ENCODE data around the gene ZNF668. TPM values are rescaled to one million over a fixed set of nuclear protein-coding genes. Genes with fewer than 3 reads are reported as not detected.

ZNF668 gene
- total and polyA plus RNA-seq, 10 donors, result 6.2 to 12.5 (median 9.1) TPM

- WGBS, 5 donors, result 54 to 86% (median 74%) methylated on average over 2 of the region's 2 CpGs
These were observed 21.9 kb downstream of the ZNF668 start for GRCh38 chr16:31052114-31052513.

GRCh38 chr16:31050280-31051030 lies 23.6 kb downstream of the ZNF668 start:
- H3K4me3 ChIP-seq, result no peak overlapping the region
- no peak overlapping the region for H3K27ac ChIP-seq
- WGBS, 5 donors, result 86 to 93% (median 88%) methylated on average over 10 of the region's 10 CpGs
- DNase-seq, result no peak
- H3K27me3 ChIP-seq (replicated peaks in 1 of 7), result no peaks in the 10 kb centered on the region
- H3K9me3 ChIP-seq, result no peaks in the 10 kb centered on the region
- TF ChIP-seq POLR2A (IDR thresholded peaks at IDR 0.05), result no peak
- TF ChIP-seq, protein P1, sequence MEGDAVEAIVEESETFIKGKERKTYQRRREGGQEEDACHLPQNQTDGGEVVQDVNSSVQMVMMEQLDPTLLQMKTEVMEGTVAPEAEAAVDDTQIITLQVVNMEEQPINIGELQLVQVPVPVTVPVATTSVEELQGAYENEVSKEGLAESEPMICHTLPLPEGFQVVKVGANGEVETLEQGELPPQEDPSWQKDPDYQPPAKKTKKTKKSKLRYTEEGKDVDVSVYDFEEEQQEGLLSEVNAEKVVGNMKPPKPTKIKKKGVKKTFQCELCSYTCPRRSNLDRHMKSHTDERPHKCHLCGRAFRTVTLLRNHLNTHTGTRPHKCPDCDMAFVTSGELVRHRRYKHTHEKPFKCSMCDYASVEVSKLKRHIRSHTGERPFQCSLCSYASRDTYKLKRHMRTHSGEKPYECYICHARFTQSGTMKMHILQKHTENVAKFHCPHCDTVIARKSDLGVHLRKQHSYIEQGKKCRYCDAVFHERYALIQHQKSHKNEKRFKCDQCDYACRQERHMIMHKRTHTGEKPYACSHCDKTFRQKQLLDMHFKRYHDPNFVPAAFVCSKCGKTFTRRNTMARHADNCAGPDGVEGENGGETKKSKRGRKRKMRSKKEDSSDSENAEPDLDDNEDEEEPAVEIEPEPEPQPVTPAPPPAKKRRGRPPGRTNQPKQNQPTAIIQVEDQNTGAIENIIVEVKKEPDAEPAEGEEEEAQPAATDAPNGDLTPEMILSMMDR (IDR thresholded peaks at IDR 0.05 in 8 of 11, conservative IDR thresholded peaks at IDR 0.05 in 3 of 11), result no peak
- TF ChIP-seq POLR2AphosphoS5 (IDR thresholded peaks at IDR 0.05), result no peak
- H3K36me3 ChIP-seq, result no peaks in the 10 kb centered on the region
- intact Hi-C loops (cut with DNase I; ENCODE audit: low total_unique reads), result no loop called here
- H3K4me1 ChIP-seq, result peaks cover 0 to 7% (median 0%) of the 10 kb centered on the region in 6 donors

More at GRCh38 chr16:31052114-31052513, 21.9 kb downstream of the ZNF668 start:
- Histone ChIP-seq H3K27me3 (replicated peaks in 1 of 7) (no peaks in the 10 kb centered on the region), H3K4me1 (peaks cover 0 to 7% (median 0%) of the 10 kb centered on the region in 6 donors), H3K9me3 (no peaks in the 10 kb centered on the region), H3K36me3 (no peaks in the 10 kb centered on the region), H3K4me3 (no peak overlapping the region), H3K27ac (no peak overlapping the region)
- TF ChIP-seq, protein P1 (IDR thresholded peaks at IDR 0.05 in 8 of 11, conservative IDR thresholded peaks at IDR 0.05 in 3 of 11), result no peak
- no peak for TF ChIP-seq POLR2AphosphoS5 (IDR thresholded peaks at IDR 0.05)
- no peak for TF ChIP-seq POLR2A (IDR thresholded peaks at IDR 0.05)
- DNase-seq, result no peak
- intact Hi-C loops (cut with DNase I; ENCODE audit: low total_unique reads), result no loop called here

GRCh38 chr16:31043898-31044481 lies 30.1 kb downstream of the ZNF668 start:
- H3K4me3 ChIP-seq, result no peak overlapping the region
- TF ChIP-seq POLR2AphosphoS5 (IDR thresholded peaks at IDR 0.05) (no peak), POLR2A (IDR thresholded peaks at IDR 0.05) (no peak)
- TF ChIP-seq, protein P1 (IDR thresholded peaks at IDR 0.05 in 8 of 11, conservative IDR thresholded peaks at IDR 0.05 in 3 of 11), result no peak
- peaks cover 0 to 55% (median 38%) of the 10 kb centered on the region in 6 donors for H3K36me3 ChIP-seq
- H3K27ac ChIP-seq, result no peak overlapping the region
- 86 to 89% (median 88%) methylated on average over 4 of the region's 4 CpGs for WGBS, 5 donors
- peaks cover 0 to 7% (median 0%) of the 10 kb centered on the region in 6 donors for H3K4me1 ChIP-seq
- intact Hi-C loops (cut with DNase I; ENCODE audit: low total_unique reads), result no loop called here
- H3K27me3 ChIP-seq (replicated peaks in 1 of 7), result no peaks in the 10 kb centered on the region
- H3K9me3 ChIP-seq, result no peaks in the 10 kb centered on the region
- no peak for DNase-seq

- Histone ChIP-seq H3K9me3 (no peaks in the 10 kb centered on the region), H3K4me1 (peaks cover 0 to 2% (median 0%) of the 10 kb centered on the region in 6 donors), H3K36me3 (peaks cover 0 to 62% (median 44%) of the 10 kb centered on the region in 6 donors), H3K4me3 (no peak overlapping the region), H3K27me3 (replicated peaks in 1 of 7) (no peaks in the 10 kb centered on the region), H3K27ac (no peak overlapping the region)
- WGBS, 5 donors, result 89 to 100% (median 95%) methylated on average over 1 of the region's 1 CpG
- TF ChIP-seq, protein P1 (IDR thresholded peaks at IDR 0.05 in 8 of 11, conservative IDR thresholded peaks at IDR 0.05 in 3 of 11), result no peak
- TF ChIP-seq POLR2A (IDR thresholded peaks at IDR 0.05) (no peak), POLR2AphosphoS5 (IDR thresholded peaks at IDR 0.05) (no peak)
- DNase-seq, result no peak
- intact Hi-C loops (cut with DNase I; ENCODE audit: low total_unique reads), result no loop called here
These were observed 30.7 kb downstream of the ZNF668 start for GRCh38 chr16:31043352-31043751.

Measured in spleen (tissue), 11 donors.